Right ventricle myocardium inferior (tissue), 1 donor: ENCODE measurements around the gene STX4. TPM values are rescaled to one million over a fixed set of nuclear protein-coding genes. Genes with fewer than 3 reads are reported as not detected.

Experiments
- ATAC-seq: fragments of 200-7000 bp; cut with Tn5 transposase; one replicate; pipeline ENCODE4 v1.9.1; 2020; ENCODE audit warnings: mild to moderate bottlenecking, moderate library complexity
- DNase-seq: peaks from one replicate; pipeline ENCODE4 v3.0.0; 2021; ENCODE audit errors: missing footprints
- intact Hi-C: fragments of 100-400 bp; cut with DNase I; formaldehyde crosslinking; loops from one replicate; pipeline ENCODE4 v1.11.0; 2022
- total RNA-seq: library from RNA; stranded (reverse); fragmentation: NEBNext Ultra II Directional; extraction: Animal tissue kit (Norgen Biotek cat#: 25700); gene quantifications from one replicate; pipeline ENCODE4 v1.2.1, GENCODE V29; 2021
- donor health status: DM: no; HTN: yes; CAD: no; lungs with severe emphysema.

Gene STX4
- total RNA-seq, 1 donor from 2014 or later = 42.3 TPM

GRCh38 chr16:31043898-31044481, 10.6 kb downstream of the STX4 start:
- intact Hi-C loops = loop anchor here (5.0 kb wide), 1 partner anchor 67 kb away; no protein-coding TSS in a partner anchor
- DNase-seq = no peak

GRCh38 chr16:31050280-31051030, 17.1 kb downstream of the STX4 start:
- ATAC-seq = no peak
- intact Hi-C loops = no loop called here
- DNase-seq = no peak

More at GRCh38 chr16:31043898-31044481, 10.6 kb downstream of the STX4 start:
- no peak for ATAC-seq

GRCh38 chr16:31052114-31052513, 18.8 kb downstream of the STX4 start:
- intact Hi-C loops = no loop called here
- no peak for DNase-seq
- ATAC-seq = no peak

DNA sequence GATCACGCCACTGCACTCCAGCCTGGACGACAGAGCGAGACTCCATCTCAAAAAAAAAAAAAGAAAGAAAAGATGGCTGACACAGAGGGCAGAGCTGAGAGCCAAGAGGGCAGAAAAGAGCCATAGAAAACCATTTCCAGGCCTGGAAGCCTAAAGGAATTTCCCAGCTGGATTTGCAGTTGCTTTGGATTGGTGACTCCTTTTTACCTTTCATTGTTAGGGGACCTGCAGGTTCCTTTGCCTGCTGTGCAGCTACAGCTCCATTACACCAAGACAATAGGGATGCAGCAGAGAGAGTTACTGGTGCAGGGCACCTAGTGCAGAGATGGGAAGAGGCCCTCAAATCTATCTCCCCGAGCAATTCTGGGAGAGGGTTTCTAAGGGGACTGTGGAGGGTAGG, 22.3 kb downstream of the STX4 start:
- DNase-seq = no peak
- intact Hi-C loops = no loop called here
- ATAC-seq = no peak

DNA sequence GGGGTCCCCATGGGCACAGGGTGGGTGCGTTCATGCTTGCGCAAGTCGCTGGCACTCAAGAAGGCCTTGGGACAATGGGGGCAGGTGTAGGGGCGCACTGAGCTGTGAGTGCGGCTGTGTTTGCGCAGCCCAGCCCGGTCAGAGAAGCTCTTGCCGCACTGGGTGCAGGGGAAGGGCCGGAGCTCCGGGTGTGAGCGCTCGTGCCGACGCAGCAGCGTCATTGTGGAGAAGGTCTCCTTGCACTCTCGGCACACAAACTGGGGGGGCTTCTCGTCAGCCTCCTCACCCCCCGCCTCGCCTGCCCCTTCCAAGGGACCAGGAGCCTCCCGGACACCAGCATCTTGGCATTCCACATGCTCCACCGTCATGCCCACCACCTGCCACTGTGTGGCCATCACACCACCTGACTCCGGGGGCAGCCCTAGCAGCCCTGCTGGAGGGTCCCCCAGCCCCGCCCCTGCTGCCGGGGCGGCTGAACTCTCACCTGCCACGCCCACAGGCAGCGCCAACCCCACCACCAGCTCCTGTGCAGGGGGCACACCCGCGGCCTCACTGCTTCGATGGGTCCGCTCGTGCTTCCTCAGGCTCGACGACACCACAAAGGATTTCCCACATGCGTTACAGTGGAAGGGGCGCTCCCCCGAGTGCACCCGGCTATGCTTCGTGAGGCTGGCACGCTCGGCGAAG, 27.9 kb downstream of the STX4 start:
- no peak for ATAC-seq
- DNase-seq = no peak
- intact Hi-C loops = no loop called here

DNA sequence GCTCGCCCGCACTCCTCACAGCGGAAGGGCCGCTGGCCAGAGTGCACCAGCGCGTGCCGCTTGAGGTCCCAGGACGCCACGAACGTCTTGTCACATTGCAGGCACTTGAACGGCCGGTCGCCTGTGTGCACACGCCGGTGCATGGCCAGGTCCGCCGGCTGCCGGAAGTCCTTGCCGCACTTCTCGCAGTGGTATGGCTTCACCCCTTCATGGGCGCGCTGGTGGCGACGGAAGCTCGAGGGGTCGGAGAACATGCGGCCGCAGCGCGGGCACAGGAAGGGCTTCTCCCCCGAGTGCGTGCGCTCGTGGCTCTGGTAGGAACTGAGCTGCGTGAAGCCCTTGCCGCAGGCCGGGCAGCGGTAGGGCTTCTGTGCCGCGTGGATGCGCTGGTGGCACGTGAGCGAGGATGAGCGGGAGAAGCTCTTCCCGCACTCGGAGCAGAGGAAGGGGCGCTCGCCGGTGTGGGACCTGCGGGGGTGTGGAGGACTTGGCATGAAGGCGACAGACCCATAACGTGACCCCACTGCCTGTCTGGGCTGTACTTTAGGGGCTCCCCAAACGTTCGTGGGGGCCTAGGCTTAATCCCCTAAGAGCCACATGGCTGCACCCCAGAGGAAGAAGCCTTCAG, 28.6 kb downstream of the STX4 start:
- DNase-seq = no peak
- intact Hi-C loops = no loop called here
- ATAC-seq = no peak

GRCh38 chr16:31063495-31063842, 30.1 kb downstream of the STX4 start:
- ATAC-seq (no peak), DNase-seq (no peak)
- intact Hi-C loops = no loop called here

DNA sequence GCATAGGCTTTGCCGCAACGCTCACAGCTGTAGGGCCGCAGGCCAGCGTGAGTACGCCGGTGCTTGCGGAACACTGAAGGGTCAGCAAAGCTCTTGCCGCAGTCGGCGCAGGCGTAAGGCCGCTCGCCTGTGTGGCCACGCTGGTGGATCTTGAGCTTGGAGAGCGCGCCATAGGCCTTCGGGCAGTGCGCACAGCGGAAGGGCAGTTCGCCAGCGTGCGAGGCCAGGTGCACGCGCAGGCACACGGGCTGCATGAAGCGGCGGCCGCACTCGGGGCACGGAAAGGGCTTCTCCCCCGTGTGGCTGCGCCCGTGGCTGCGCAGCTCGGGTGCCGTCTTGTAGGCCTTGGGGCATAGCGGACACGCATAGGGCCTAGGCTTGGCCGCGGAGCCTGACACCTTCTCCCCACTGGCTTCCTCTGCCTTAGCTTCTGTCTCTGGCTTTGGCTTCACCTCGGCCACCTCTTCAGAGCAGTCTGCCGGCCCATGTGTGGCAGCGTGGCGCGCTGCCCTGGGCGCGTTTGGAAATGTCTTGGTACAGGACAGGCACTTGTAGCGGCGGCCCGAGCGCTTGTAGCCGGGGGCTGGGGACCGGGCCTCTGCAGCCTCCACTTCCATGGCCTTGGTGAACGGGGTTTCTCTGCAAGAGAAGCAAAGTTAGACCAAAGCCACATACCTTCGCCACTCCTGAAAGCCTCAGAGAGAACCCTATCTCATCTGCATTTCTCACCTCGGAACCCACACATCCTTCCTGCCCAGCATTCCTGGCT, 30.7 kb downstream of the STX4 start:
- DNase-seq (no peak), ATAC-seq (no peak)
- intact Hi-C loops = no loop called here

DNA sequence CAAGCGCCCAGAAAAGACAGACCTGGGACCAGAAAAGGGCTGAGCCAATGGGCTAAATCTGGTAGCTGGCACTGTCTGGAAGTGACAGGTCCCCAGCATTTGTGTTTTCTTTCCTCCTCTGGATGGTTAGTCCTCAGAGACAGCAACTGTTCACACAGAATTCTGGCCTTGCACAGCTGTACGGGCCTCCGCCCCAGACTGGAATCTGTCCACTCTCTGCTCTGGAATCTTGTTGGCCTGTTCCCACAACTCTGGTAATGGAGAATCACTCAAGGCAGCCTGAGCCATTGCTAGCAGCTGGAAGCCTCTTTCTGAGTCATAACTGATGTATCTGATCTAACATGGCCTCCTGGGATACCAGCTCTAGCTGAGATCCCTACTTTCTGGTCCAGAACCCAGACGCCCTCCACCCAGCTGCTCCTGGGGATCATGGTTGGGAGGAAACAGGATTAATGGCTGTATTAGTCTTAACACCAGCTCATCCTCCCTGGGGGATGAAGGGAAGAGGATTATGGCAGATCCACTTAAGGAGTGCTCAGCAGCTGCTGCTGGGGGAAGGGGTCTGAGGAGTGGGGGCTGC, 31.6 kb downstream of the STX4 start:
- intact Hi-C loops = no loop called here
- DNase-seq (peak; percentile 76), ATAC-seq (peak; percentile 94)

DNA sequence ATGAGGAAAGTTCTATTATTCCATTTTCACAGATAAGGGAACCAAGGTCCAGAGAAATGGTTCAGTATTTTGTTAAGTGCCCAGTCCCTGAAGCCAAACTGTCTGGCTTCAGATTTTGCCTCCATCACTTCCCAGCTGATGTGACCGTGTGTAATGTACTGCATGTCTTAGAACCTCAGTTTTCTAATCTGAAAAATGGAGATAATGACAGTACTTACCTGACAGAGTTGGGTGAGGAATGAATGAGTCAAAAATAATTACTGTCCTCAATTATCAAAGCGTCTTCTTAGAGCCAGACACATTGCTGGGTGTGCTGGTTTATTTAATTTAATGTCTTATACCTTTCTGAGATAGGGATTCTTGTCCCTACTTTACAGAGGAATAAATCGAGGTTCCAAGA, 34.0 kb downstream of the STX4 start:
- DNase-seq = no peak
- intact Hi-C loops = no loop called here
- ATAC-seq = no peak

- DNase-seq (no peak), ATAC-seq (no peak)
- intact Hi-C loops = loop anchor here (5.0 to 10.0 kb wide), 2 partner anchors 75 to 383 kb away; partner anchors contain the start of gene ARMC5
These were observed 38.5 kb downstream of the STX4 start for GRCh38 chr16:31071861-31072260.

DNA sequence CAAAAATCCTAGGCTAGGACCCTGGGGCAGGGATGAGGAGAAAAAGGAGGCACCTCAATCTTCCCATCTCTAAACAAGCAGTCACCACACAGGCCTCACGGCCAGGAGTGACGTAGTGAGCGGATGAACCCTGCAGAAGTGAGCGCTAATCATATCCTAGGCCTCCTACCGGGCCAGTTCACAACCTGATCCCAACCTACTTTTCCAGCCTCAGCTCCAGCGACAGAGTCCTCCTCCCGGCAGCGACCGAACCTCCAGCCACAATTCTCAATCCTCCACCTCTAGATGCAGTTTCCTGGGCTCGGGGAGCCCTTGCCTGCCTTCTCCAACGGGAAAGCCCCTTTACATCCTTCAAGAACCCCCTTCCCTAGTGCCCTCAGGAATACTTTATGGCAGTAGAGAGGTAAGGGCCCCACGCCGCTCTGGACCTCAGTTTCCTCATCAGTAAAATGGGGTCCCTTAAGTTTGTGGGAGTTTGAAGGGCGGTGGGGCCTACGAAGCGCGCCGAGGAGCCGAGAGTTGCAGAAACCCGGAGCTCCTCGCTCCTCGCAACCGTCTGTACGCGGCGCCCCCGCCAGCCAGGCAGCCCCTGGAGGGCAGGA, 39.3 kb downstream of the STX4 start:
- intact Hi-C loops = loop anchor here (1.0 to 10.0 kb wide), 3 partner anchors 38 to 382 kb away; partner anchors contain the start of gene ARMC5
- DNase-seq = peak; percentile 51
- no peak for ATAC-seq

- peak; percentile 95 for DNase-seq
- intact Hi-C loops = loop anchor here (1.0 to 10.0 kb wide), 3 partner anchors 39 to 381 kb away; partner anchors contain the start of gene ARMC5
- peak; percentile 88 for ATAC-seq
These were observed 40.0 kb downstream of the STX4 start for GRCh38 chr16:31073142-31073969.

- intact Hi-C loops = loop anchor here (1.0 to 10.0 kb wide), 6 partner anchors 21 to 381 kb away; partner anchors contain the start of genes ARMC5, KAT8 and VKORC1
- DNase-seq (peak; percentile 99), ATAC-seq (peak; percentile 97)
These were observed 40.8 kb downstream of the STX4 start, which contains the start of the genes ZNF646 and ZNF668 for GRCh38 chr16:31073970-31074813. TSS of gene ZNF646 (plus strand) at chr16:31074422. CDS start at chr16:31076325, 1,903 bp downstream. TSS of gene ZNF668 (minus strand) at chr16:31074240. CDS start at chr16:31064459, 9,781 bp downstream.

DNA sequence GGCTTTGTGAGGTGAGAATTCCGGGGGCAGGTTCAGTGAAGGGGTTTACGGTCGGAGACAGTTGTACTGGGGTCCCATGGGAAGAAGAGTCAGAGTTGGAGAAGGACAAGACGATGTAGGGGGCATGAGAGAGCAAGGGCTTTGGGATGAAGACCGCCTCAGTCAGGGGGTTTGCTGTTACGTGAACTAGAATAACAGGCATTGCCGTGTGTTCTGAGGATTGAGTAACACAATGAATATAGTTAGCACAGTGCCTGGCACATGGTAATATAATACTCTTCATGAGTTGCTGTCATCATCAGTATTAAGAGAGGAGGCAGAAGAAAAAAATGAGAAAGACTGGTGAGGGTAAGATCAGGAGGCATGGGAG, 41.4 kb downstream of the STX4 start:
- DNase-seq (no peak), ATAC-seq (no peak)
- intact Hi-C loops = loop anchor here (1.0 to 10.0 kb wide), 5 partner anchors 20 to 380 kb away; partner anchors contain the start of genes ARMC5, KAT8 and VKORC1

- ATAC-seq (no peak), DNase-seq (peak; percentile 56)
- intact Hi-C loops = loop anchor here (10.0 kb wide), 1 partner anchor 378 kb away; the partner anchor contains the start of gene ARMC5
These were observed 43.0 kb downstream of the STX4 start for GRCh38 chr16:31076319-31076718.
